HG03139 (cell line): Measurements from ENCODE around the gene KATNA1.
"Not testable (repeated sequence)": the region's sequence is repeated elsewhere in the genome, so short reads cannot be mapped to it uniquely, and the experiment has no call there.

Experiments
- ATAC-seq: cut with Tn5 transposase; IDR thresholded peaks from one replicate; pipeline ENCODE4 v1.9.1; 2021; ENCODE audit not compliant: unreplicated experiment

Gene KATNA1

GRCh38 chr6:149648148-149649145, at the start of gene KATNA1:
TSS of gene KATNA1 (minus strand) at chr6:149648714. CDS start at chr6:149638547, 10,167 bp downstream.
- peak; percentile 86 for ATAC-seq

- no peak for ATAC-seq
Observed at GRCh38 chr6:149698175-149698574, 49.7 kb upstream of the KATNA1 start.

- no peak for ATAC-seq
Observed at GRCh38 chr6:149696901-149697300, 48.4 kb upstream of the KATNA1 start.

- ATAC-seq = no peak
Observed at GRCh38 chr6:149694921-149695320, 46.4 kb upstream of the KATNA1 start.

- ATAC-seq = no peak
Observed at GRCh38 chr6:149691201-149691600, 42.7 kb upstream of the KATNA1 start.

- ATAC-seq = no peak
Observed at GRCh38 chr6:149686230-149686629, 37.7 kb upstream of the KATNA1 start.

GRCh38 chr6:149683256-149683859, 34.8 kb upstream of the KATNA1 start:
- no peak for ATAC-seq

GRCh38 chr6:149681845-149682244, 33.3 kb upstream of the KATNA1 start:
- not testable (repeated sequence) for ATAC-seq

- ATAC-seq = no peak
Observed at GRCh38 chr6:149681209-149681608, 32.7 kb upstream of the KATNA1 start.

GRCh38 chr6:149680503-149680902, 32.0 kb upstream of the KATNA1 start:
- ATAC-seq = no peak

- not testable (repeated sequence) for ATAC-seq
Observed at GRCh38 chr6:149672265-149672664, 23.8 kb upstream of the KATNA1 start.

GRCh38 chr6:149660028-149660427, 11.5 kb upstream of the KATNA1 start:
- no peak for ATAC-seq

GRCh38 chr6:149657441-149657840, 8.9 kb upstream of the KATNA1 start:
- no peak for ATAC-seq

GRCh38 chr6:149651056-149651455, 2.5 kb upstream of the KATNA1 start:
- ATAC-seq = no peak

- no peak for ATAC-seq
Observed at GRCh38 chr6:149646599-149646998, 1.9 kb downstream of the KATNA1 start.

- no peak for ATAC-seq
Observed at GRCh38 chr6:149642829-149643580, 5.5 kb downstream of the KATNA1 start.

- ATAC-seq = no peak
Observed at GRCh38 chr6:149636124-149636523, 12.4 kb downstream of the KATNA1 start.

GRCh38 chr6:149634315-149634714, 14.2 kb downstream of the KATNA1 start:
- no peak for ATAC-seq

GRCh38 chr6:149628875-149629510, 19.5 kb downstream of the KATNA1 start:
- no peak for ATAC-seq

- no peak for ATAC-seq
Observed at GRCh38 chr6:149627672-149628071, 20.8 kb downstream of the KATNA1 start.

GRCh38 chr6:149615805-149616204, 32.7 kb downstream of the KATNA1 start:
- ATAC-seq = no peak
